HEK293 (cell line): ENCODE measurements around the gene DLGAP4.

Experiments used
- CTCF ChIA-PET: fragments of 350-600 bp; formaldehyde crosslinking; extraction: SDS; loops from one replicate; lab custom pipeline; 2021; ENCODE audit warnings: antibody characterized with exemption; lab: Yijun Ruan, JAX
- POLR2A ChIA-PET: fragments of 300-600 bp; formaldehyde crosslinking; extraction: SDS; loops from one replicate; lab custom pipeline; 2020; ENCODE audit warnings: antibody characterized with exemption, inconsistent platforms; lab: Yijun Ruan, JAX
- H3K27ac ChIP-seq: fragments of 200-500 bp; sonication (Bioruptor generic); 2 replicates; pipeline ENCODE4 v1.5.1; 2014; ENCODE audit warnings: low read depth, low read length, control low read depth, inconsistent platforms; ENCODE audit errors: extremely low read depth
- H3K36me3 ChIP-seq, 2 experiments: fragments of 200-500 bp in 1 of 2; sonication (Bioruptor generic) in 1 of 2; 1 replicate in 1 of 2; 2 replicates in 1 of 2; pipeline ENCODE4 v1.5.1; 2014 to 2017; ENCODE audit warnings: inconsistent platforms in 2 of 2, low read length in 2 of 2; ENCODE audit not compliant: control insufficient read depth in 2 of 2, insufficient read depth in 1 of 2
- H3K4me1 ChIP-seq: fragments of 200-500 bp; sonication (Bioruptor generic); 2 replicates; pipeline ENCODE4 v1.5.1; 2014; ENCODE audit warnings: mild to moderate bottlenecking, low read length, inconsistent platforms; ENCODE audit not compliant: control insufficient read depth, insufficient read depth
- H3K4me3 ChIP-seq: 2 replicates; pipeline ENCODE4 v1.5.1; 2011; ENCODE audit warnings: low read depth, mild to moderate bottlenecking, control low read depth, low read length, moderate library complexity
- H3K9me3 ChIP-seq: fragments of 200-500 bp; sonication (Bioruptor generic); 2 replicates; pipeline ENCODE4 v1.5.1; 2014; ENCODE audit warnings: low read depth, low read length, inconsistent platforms; ENCODE audit not compliant: control insufficient read depth, insufficient read depth
- EGR2 ChIP-seq: fragments of 450-650 bp; formaldehyde crosslinking; IDR thresholded peaks from 2 replicates; pipeline ENCODE4 v1.5.1; 2016; ENCODE audit warnings: low read depth, missing biosample characterization, missing genetic modification characterization
- GLIS2 ChIP-seq: fragments of 450-650 bp; formaldehyde crosslinking; IDR thresholded peaks from 2 replicates; pipeline ENCODE4 v1.5.1; 2016; ENCODE audit warnings: missing biosample characterization, missing genetic modification characterization
- HOXC10 ChIP-seq: sonication (generic); formaldehyde crosslinking; IDR thresholded peaks from 2 replicates; pipeline ENCODE4 v1.8.1; 2023; ENCODE audit warnings: mild to moderate bottlenecking, missing genetic modification reagents
- KLF7 ChIP-seq: fragments of 450-650 bp; formaldehyde crosslinking; IDR thresholded peaks from 2 replicates; pipeline ENCODE4 v1.5.1; 2016; ENCODE audit warnings: missing biosample characterization, missing genetic modification characterization, borderline replicate concordance
- SP7 ChIP-seq: fragments of 450-650 bp; formaldehyde crosslinking; IDR thresholded peaks from 2 replicates; pipeline ENCODE4 v1.5.1; 2016; ENCODE audit warnings: missing biosample characterization, missing genetic modification characterization
- TRIM28 ChIP-seq: IDR thresholded peaks from 2 replicates; pipeline ENCODE4 v1.6.1; 2011; ENCODE audit warnings: low read length, control low read depth, borderline replicate concordance
- WT1 ChIP-seq: fragments of 450-650 bp; formaldehyde crosslinking; IDR thresholded peaks from 2 replicates; pipeline ENCODE4 v1.5.1; 2016; ENCODE audit warnings: missing biosample characterization, missing genetic modification characterization
- ZFP37 ChIP-seq: fragments of 450-650 bp; formaldehyde crosslinking; IDR thresholded peaks from 2 replicates; pipeline ENCODE4 v1.5.1; 2016; ENCODE audit warnings: missing biosample characterization, missing genetic modification characterization
- ZFP69B ChIP-seq: fragments of 450-650 bp; formaldehyde crosslinking; IDR thresholded peaks from 2 replicates; pipeline ENCODE4 v1.5.1; 2016; ENCODE audit warnings: missing biosample characterization, missing genetic modification characterization
- ZNF169 ChIP-seq: fragments of 450-650 bp; formaldehyde crosslinking; IDR thresholded peaks from 2 replicates; pipeline ENCODE4 v1.5.1; 2016; ENCODE audit warnings: missing biosample characterization, missing genetic modification characterization
- ZNF174 ChIP-seq: fragments of 450-650 bp; formaldehyde crosslinking; IDR thresholded peaks from 2 replicates; pipeline ENCODE4 v1.5.0; 2017; ENCODE audit warnings: missing biosample characterization, mild to moderate bottlenecking, missing genetic modification characterization
- ZNF335 ChIP-seq: fragments of 450-650 bp; formaldehyde crosslinking; conservative IDR thresholded peaks from 2 replicates; pipeline ENCODE4 v1.5.1; 2016; ENCODE audit warnings: missing biosample characterization, missing genetic modification characterization
- ZNF37A ChIP-seq: fragments of 450-650 bp; IDR thresholded peaks from 2 replicates; pipeline ENCODE4 v1.5.1; 2018; ENCODE audit warnings: missing biosample characterization, missing genetic modification characterization
- ZNF394 ChIP-seq: fragments of 450-650 bp; formaldehyde crosslinking; IDR thresholded peaks from 2 replicates; pipeline ENCODE4 v1.5.1; 2016; ENCODE audit warnings: missing biosample characterization, missing genetic modification characterization, mild to moderate bottlenecking, moderate library complexity, borderline replicate concordance
- ZNF473 ChIP-seq: fragments of 450-650 bp; formaldehyde crosslinking; IDR thresholded peaks from 2 replicates; pipeline ENCODE4 v1.5.1; 2017; ENCODE audit warnings: missing biosample characterization, missing genetic modification characterization
- ZNF48 ChIP-seq: fragments of 450-650 bp; formaldehyde crosslinking; IDR thresholded peaks from 2 replicates; pipeline ENCODE4 v1.5.1; 2016; ENCODE audit warnings: missing biosample characterization, missing genetic modification characterization
- ZNF529 ChIP-seq: fragments of 450-650 bp; formaldehyde crosslinking; IDR thresholded peaks from 2 replicates; pipeline ENCODE4 v1.5.1; 2017; ENCODE audit warnings: missing genetic modification characterization, missing biosample characterization; ENCODE audit not compliant: insufficient replicate concordance
- ZNF549 ChIP-seq: fragments of 450-650 bp; IDR thresholded peaks from 2 replicates; pipeline ENCODE4 v1.5.1; 2018; ENCODE audit warnings: missing biosample characterization, missing genetic modification characterization, mild to moderate bottlenecking, inconsistent platforms, moderate library complexity
- ZNF600 ChIP-seq: fragments of 450-650 bp; formaldehyde crosslinking; IDR thresholded peaks from 2 replicates; pipeline ENCODE4 v1.5.1; 2016; ENCODE audit warnings: missing biosample characterization, missing genetic modification characterization
- ZNF626 ChIP-seq: fragments of 450-650 bp; sonication (Bioruptor Pico); formaldehyde crosslinking; IDR thresholded peaks from 2 replicates; pipeline ENCODE4 v1.5.1; 2018; ENCODE audit warnings: missing biosample characterization, missing genetic modification characterization, inconsistent platforms
- ZSCAN16 ChIP-seq: fragments of 450-650 bp; formaldehyde crosslinking; IDR thresholded peaks from 2 replicates; pipeline ENCODE4 v1.5.1; 2016; ENCODE audit warnings: missing biosample characterization, missing genetic modification characterization
- TF ChIP-seq, protein P1 (sequence below): fragments of 450-650 bp; formaldehyde crosslinking; IDR thresholded peaks from 2 replicates; pipeline ENCODE4 v1.5.1; 2016; ENCODE audit warnings: missing biosample characterization, missing genetic modification characterization
- TF ChIP-seq, protein P2 (sequence below): fragments of 450-650 bp; formaldehyde crosslinking; IDR thresholded peaks from 2 replicates; pipeline ENCODE4 v1.5.1; 2016; ENCODE audit warnings: missing biosample characterization, missing genetic modification characterization
- TF ChIP-seq, protein P3 (sequence below): fragments of 450-650 bp; formaldehyde crosslinking; IDR thresholded peaks from 2 replicates; pipeline ENCODE4 v1.5.1; 2016; ENCODE audit warnings: missing biosample characterization, missing genetic modification characterization, borderline replicate concordance
- TF ChIP-seq, protein P4 (sequence below): fragments of 450-650 bp; formaldehyde crosslinking; IDR thresholded peaks from 2 replicates; pipeline ENCODE4 v1.5.1; 2016; ENCODE audit warnings: missing biosample characterization, missing genetic modification characterization
- TF ChIP-seq, protein P5 (sequence below): fragments of 450-650 bp; formaldehyde crosslinking; IDR thresholded peaks from 2 replicates; pipeline ENCODE4 v1.5.1; 2017; ENCODE audit warnings: missing biosample characterization, mild to moderate bottlenecking, missing genetic modification characterization, moderate library complexity

Gene DLGAP4

DNA sequence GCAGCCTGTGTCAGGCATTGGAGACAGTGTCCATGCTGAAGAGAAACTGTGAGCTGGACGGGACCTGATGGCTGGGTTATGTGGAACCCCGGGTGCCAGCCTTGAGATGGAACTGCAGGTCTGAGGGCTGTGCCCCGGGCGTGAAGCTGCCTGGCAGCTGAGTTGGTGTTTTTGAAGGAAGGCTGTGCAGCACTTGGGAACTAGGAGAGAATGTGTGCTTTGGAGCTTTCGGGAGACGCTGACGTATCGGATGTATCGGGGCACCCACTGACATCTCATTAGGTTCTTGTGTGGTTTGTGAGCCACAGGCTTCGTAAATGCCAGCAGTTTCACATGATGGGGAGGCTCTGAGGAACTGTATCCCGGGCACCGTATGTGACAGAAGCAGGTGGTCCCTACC is 2.2 kb downstream of the DLGAP4 start:
- Histone ChIP-seq H3K27ac (no peak overlapping the region), H3K9me3 (no peaks in the 10 kb centered on the region), H3K4me3 (no peak overlapping the region), H3K4me1 (no peaks in the 10 kb centered on the region)
- POLR2A ChIA-PET, result no interaction called here
- TF ChIP-seq ZNF169 (no peak), ZFP69B (tag by site-specific recombination) (no peak), ZNF549 (no peak), EGR2 (tag by site-specific recombination) (no peak), ZNF473 (tag by site-specific recombination) (no peak), ZNF37A (tag by site-specific recombination) (no peak)
- TF ChIP-seq, protein P1, sequence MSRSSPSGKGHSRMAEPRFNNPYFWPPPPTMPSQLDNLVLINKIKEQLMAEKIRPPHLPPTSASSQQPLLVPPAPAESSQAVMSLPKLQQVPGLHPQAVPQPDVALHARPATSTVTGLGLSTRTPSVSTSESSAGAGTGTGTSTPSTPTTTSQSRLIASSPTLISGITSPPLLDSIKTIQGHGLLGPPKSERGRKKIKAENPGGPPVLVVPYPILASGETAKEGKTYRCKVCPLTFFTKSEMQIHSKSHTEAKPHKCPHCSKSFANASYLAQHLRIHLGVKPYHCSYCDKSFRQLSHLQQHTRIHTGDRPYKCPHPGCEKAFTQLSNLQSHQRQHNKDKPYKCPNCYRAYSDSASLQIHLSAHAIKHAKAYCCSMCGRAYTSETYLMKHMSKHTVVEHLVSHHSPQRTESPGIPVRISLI (tag by site-specific recombination), result no peak
- TF ChIP-seq, all 188 proteins: peak for 0
- CTCF ChIA-PET, result interaction anchor here (0.6 kb wide), 1 partner anchor 132 kb away, joined by 3 read pairs; no protein-coding TSS in a partner anchor
- H3K36me3 ChIP-seq, result no peaks in the 10 kb centered on the region

DNA sequence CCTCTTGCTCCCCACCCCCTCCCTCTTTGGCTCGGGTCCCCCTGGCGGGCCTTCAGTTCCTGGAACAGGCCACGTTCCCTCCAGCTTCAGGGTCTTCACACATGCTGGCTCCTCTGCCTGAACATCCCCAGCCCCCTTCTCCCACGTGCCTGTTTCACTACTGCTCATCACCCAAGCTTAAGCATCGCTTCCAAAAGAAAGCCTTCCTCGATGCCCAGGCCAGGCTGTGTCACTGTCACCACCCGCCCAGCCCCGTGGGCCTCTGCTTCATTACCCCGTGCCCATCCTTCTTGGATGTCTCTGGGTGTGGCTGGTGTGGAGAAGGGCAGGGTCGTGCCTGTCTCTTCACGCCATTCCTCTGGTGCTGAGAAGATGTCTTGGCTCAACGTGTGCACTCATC is 2.8 kb downstream of the DLGAP4 start:
- TF ChIP-seq, protein P2, sequence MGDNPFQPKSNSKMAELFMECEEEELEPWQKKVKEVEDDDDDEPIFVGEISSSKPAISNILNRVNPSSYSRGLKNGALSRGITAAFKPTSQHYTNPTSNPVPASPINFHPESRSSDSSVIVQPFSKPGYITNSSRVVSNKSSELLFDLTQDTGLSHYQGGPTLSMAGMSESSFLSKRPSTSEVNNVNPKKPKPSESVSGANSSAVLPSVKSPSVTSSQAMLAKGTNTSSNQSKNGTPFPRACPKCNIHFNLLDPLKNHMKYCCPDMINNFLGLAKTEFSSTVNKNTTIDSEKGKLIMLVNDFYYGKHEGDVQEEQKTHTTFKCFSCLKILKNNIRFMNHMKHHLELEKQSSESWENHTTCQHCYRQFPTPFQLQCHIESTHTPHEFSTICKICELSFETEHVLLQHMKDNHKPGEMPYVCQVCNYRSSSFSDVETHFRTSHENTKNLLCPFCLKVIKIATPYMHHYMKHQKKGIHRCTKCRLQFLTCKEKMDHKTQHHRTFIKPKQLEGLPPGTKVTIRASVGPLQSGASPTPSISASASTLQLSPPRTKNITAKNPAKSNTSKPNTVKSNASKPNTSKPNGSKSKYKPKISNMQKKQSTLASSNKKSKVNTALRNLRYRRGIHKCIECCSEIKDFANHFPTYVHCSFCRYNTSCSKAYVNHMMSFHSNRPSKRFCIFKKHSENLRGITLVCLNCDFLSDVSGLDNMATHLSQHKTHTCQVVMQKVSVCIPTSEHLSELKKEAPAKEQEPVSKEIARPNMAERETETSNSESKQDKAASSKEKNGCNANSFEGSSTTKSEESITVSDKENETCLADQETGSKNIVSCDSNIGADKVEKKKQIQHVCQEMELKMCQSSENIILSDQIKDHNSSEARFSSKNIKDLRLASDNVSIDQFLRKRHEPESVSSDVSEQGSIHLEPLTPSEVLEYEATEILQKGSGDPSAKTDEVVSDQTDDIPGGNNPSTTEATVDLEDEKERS (tag by site-specific recombination), result no peak
- no peak for TF ChIP-seq WT1 (tag by site-specific recombination)
- TF ChIP-seq HOXC10, result no peak
- no peak for TF ChIP-seq ZFP37 (tag by site-specific recombination)
- TF ChIP-seq, protein P3, sequence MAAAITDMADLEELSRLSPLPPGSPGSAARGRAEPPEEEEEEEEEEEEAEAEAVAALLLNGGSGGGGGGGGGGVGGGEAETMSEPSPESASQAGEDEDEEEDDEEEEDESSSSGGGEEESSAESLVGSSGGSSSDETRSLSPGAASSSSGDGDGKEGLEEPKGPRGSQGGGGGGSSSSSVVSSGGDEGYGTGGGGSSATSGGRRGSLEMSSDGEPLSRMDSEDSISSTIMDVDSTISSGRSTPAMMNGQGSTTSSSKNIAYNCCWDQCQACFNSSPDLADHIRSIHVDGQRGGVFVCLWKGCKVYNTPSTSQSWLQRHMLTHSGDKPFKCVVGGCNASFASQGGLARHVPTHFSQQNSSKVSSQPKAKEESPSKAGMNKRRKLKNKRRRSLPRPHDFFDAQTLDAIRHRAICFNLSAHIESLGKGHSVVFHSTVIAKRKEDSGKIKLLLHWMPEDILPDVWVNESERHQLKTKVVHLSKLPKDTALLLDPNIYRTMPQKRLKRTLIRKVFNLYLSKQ, result no peak
- TF ChIP-seq ZNF394 (tag by site-specific recombination), result no peak
- TF ChIP-seq ZNF174 (tag by site-specific recombination), result no peak
- TF ChIP-seq, protein P4, sequence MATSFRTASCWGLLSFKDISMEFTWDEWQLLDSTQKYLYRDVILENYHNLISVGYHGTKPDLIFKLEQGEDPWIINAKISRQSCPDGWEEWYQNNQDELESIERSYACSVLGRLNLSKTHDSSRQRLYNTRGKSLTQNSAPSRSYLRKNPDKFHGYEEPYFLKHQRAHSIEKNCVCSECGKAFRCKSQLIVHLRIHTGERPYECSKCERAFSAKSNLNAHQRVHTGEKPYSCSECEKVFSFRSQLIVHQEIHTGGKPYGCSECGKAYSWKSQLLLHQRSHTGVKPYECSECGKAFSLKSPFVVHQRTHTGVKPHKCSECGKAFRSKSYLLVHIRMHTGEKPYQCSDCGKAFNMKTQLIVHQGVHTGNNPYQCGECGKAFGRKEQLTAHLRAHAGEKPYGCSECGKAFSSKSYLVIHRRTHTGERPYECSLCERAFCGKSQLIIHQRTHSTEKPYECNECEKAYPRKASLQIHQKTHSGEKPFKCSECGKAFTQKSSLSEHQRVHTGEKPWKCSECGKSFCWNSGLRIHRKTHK, result no peak
- TF ChIP-seq, protein P5, sequence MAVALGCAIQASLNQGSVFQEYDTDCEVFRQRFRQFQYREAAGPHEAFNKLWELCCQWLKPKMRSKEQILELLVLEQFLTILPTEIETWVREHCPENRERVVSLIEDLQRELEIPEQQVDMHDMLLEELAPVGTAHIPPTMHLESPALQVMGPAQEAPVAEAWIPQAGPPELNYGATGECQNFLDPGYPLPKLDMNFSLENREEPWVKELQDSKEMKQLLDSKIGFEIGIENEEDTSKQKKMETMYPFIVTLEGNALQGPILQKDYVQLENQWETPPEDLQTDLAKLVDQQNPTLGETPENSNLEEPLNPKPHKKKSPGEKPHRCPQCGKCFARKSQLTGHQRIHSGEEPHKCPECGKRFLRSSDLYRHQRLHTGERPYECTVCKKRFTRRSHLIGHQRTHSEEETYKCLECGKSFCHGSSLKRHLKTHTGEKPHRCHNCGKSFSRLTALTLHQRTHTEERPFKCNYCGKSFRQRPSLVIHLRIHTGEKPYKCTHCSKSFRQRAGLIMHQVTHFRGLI, result no peak
- TF ChIP-seq KLF7 (tag by site-specific recombination), result no peak
- no peak for TF ChIP-seq ZNF335
- TF ChIP-seq ZSCAN16 (tag by site-specific recombination), result no peak
- no peak for TF ChIP-seq ZNF626
- TF ChIP-seq ZNF48 (tag by site-specific recombination), result no peak
- no peak for TF ChIP-seq ZNF529 (tag by site-specific recombination)
- TF ChIP-seq SP7 (tag by site-specific recombination), result no peak
- no peak for TF ChIP-seq TRIM28
- TF ChIP-seq GLIS2, result no peak
- TF ChIP-seq ZNF600 (tag by site-specific recombination), result no peak
- H3K4me3 ChIP-seq, result no peak overlapping the region
- POLR2A ChIA-PET, result no interaction called here
- H3K27ac ChIP-seq, result no peak overlapping the region
- CTCF ChIA-PET, result no interaction called here
- H3K36me3 ChIP-seq, result no peaks in the 10 kb centered on the region
- H3K9me3 ChIP-seq, result no peaks in the 10 kb centered on the region
- H3K4me1 ChIP-seq, result no peaks in the 10 kb centered on the region
